IMR-90 (cell line): Measurements from ENCODE around the gene ETFB. TPM values are rescaled to one million over a fixed set of nuclear protein-coding genes. Genes with fewer than 3 reads are reported as not detected.

Source experiments
- ATAC-seq: fragments of 200-7000 bp; cut with Tn5 transposase; 2 replicates; pipeline ENCODE4 v1.9.1; 2020; ENCODE audit warnings: low read depth, mild to moderate bottlenecking, moderate library complexity
- BruUV-seq: library from RNA; stranded (reverse); fragments of 400-500 nt; replicated peaks from 2 replicates; lab custom pipeline; 2021; lab: Mats Ljungman, UMichigan
- CTCF ChIA-PET: fragments of 300-600 bp; formaldehyde crosslinking; extraction: SDS; loops from one replicate; lab custom pipeline; 2021; ENCODE audit warnings: antibody characterized with exemption; lab: Yijun Ruan, JAX
- POLR2A ChIA-PET: fragments of 300-600 bp; sonication (Branson Sonifier 250); formaldehyde crosslinking; loops from one replicate; lab custom pipeline; 2022; ENCODE audit warnings: antibody characterized with exemption; ENCODE audit not compliant: unreplicated experiment; lab: Charles Lee
- DNase-seq: peaks from one replicate; pipeline ENCODE4 v3.0.0; 2013
- H2AFZ ChIP-seq: replicated peaks from 2 replicates; pipeline ENCODE3; 2013; ENCODE audit warnings: low read length, mild to moderate bottlenecking; ENCODE audit not compliant: poor library complexity
- H2AK5ac ChIP-seq: 2 replicates; pipeline ENCODE4 v1.6.1; 2013; ENCODE audit warnings: low read depth, low read length, inconsistent platforms
- H2AK9ac ChIP-seq: replicated peaks from 2 replicates; pipeline ENCODE3; 2013; ENCODE audit warnings: mild to moderate bottlenecking, low read depth, low read length, moderate library complexity; ENCODE audit not compliant: poor library complexity
- H2BK120ac ChIP-seq: 2 replicates; pipeline ENCODE4 v1.6.1; 2013; ENCODE audit warnings: low read depth, low read length, inconsistent platforms
- H2BK15ac ChIP-seq: 3 replicates; pipeline ENCODE4 v1.6.1; 2013; ENCODE audit warnings: low read depth, low read length, inconsistent platforms
- H2BK20ac ChIP-seq: 2 replicates; pipeline ENCODE4 v1.6.1; 2013; ENCODE audit warnings: low read depth, mild to moderate bottlenecking, inconsistent platforms, low read length, moderate library complexity
- H2BK5ac ChIP-seq: 2 replicates; pipeline ENCODE4 v1.6.1; 2013; ENCODE audit warnings: mild to moderate bottlenecking, low read depth, low read length, inconsistent platforms; ENCODE audit not compliant: poor library complexity, severe bottlenecking
- H3K14ac ChIP-seq: replicated peaks from 2 replicates; pipeline ENCODE4 v1.6.1; 2013; ENCODE audit warnings: low read depth, low read length, inconsistent platforms
- H3K18ac ChIP-seq: 2 replicates; pipeline ENCODE4 v1.6.1; 2013; ENCODE audit warnings: low read depth, low read length, control low read depth
- H3K23ac ChIP-seq: 2 replicates; pipeline ENCODE4 v1.6.1; 2013; ENCODE audit warnings: low read depth, low read length, inconsistent platforms
- H3K27ac ChIP-seq: 2 replicates; pipeline ENCODE4 v1.5.1; 2013; ENCODE audit warnings: mild to moderate bottlenecking, control low read depth, low read length; ENCODE audit not compliant: insufficient read depth
- H3K27me3 ChIP-seq: 2 replicates; pipeline ENCODE4 v1.6.1; 2013; ENCODE audit warnings: low read length; ENCODE audit not compliant: control insufficient read depth, insufficient read depth
- H3K36me3 ChIP-seq: 2 replicates; pipeline ENCODE4 v1.6.1; 2013; ENCODE audit warnings: low read length, mixed read lengths; ENCODE audit not compliant: control insufficient read depth, insufficient read depth
- H3K4ac ChIP-seq: 2 replicates; pipeline ENCODE4 v1.6.1; 2013; ENCODE audit warnings: low read depth, low read length, inconsistent platforms
- H3K4me1 ChIP-seq: 2 replicates; pipeline ENCODE4 v1.6.1; 2013; ENCODE audit warnings: low read length, mixed read lengths; ENCODE audit not compliant: control insufficient read depth, insufficient read depth
- H3K4me2 ChIP-seq: 2 replicates; pipeline ENCODE4 v1.6.1; 2013; ENCODE audit warnings: low read depth, mild to moderate bottlenecking, control low read depth, low read length, moderate library complexity
- H3K4me3 ChIP-seq: 2 replicates; pipeline ENCODE4 v1.5.1; 2013; ENCODE audit warnings: low read depth, mild to moderate bottlenecking, control low read depth, low read length, moderate library complexity; ENCODE audit not compliant: insufficient read depth
- H3K56ac ChIP-seq: 2 replicates; pipeline ENCODE4 v1.6.1; 2013; ENCODE audit warnings: low read length, inconsistent platforms; ENCODE audit not compliant: insufficient read depth; ENCODE audit errors: extremely low read depth
- H3K79me1 ChIP-seq, 2 experiments: 2 replicates each; pipeline ENCODE4 v1.6.1; 2013; ENCODE audit warnings: low read length in 2 of 2, inconsistent platforms in 1 of 2, low read depth in 1 of 2
- H3K9ac ChIP-seq: 2 replicates; pipeline ENCODE4 v1.6.1; 2013; ENCODE audit warnings: low read depth, low read length, control low read depth
- H3K9me1 ChIP-seq: 2 replicates; pipeline ENCODE4 v1.6.1; 2013; ENCODE audit warnings: low read length, inconsistent platforms; ENCODE audit not compliant: insufficient read depth
- H3K9me3 ChIP-seq: 2 replicates; pipeline ENCODE4 v1.6.1; 2013; ENCODE audit warnings: low read length; ENCODE audit not compliant: control insufficient read depth, insufficient read depth
- H4K20me1 ChIP-seq: 2 replicates; pipeline ENCODE4 v1.6.1; 2013; ENCODE audit warnings: low read length, inconsistent platforms; ENCODE audit not compliant: insufficient read depth
- H4K5ac ChIP-seq: 2 replicates; pipeline ENCODE4 v1.6.1; 2013; ENCODE audit warnings: mild to moderate bottlenecking, low read depth, low read length, control low read depth
- H4K8ac ChIP-seq, 2 experiments: 2 replicates each; pipeline ENCODE4 v1.6.1; 2013; ENCODE audit warnings: low read depth in 2 of 2, low read length in 2 of 2, control low read depth in 1 of 2, inconsistent platforms in 1 of 2
- H4K91ac ChIP-seq: 2 replicates; pipeline ENCODE4 v1.6.1; 2013; ENCODE audit warnings: low read depth, low read length, inconsistent platforms; ENCODE audit not compliant: insufficient read depth
- MAZ ChIP-seq: IDR thresholded peaks from 2 replicates; pipeline ENCODE4 v1.6.1; 2012; ENCODE audit warnings: low read depth, mild to moderate bottlenecking, low read length, improper control_type of control experiment, moderate library complexity, borderline replicate concordance
- MXI1 ChIP-seq: IDR thresholded peaks from 2 replicates; pipeline ENCODE4 v1.6.1; 2012; ENCODE audit warnings: low read depth, mild to moderate bottlenecking, low read length, moderate library complexity, borderline replicate concordance
- RFX5 ChIP-seq: IDR thresholded peaks from 2 replicates; pipeline ENCODE4 v1.8.0; 2012; ENCODE audit warnings: low read depth, mild to moderate bottlenecking, low read length, moderate library complexity
- SMC3 ChIP-seq: fragments of 150-350 bp; IDR thresholded peaks from 2 replicates; pipeline ENCODE4 v1.6.1; 2016; ENCODE audit warnings: low read depth, mild to moderate bottlenecking, antibody characterized with exemption, low read length, moderate library complexity
- WGBS, 2 experiments: methylation state at CpG; one replicate each; pipeline versions ENCODE4 v1.1.5 to v1.1.7; 2013; ENCODE audit warnings: missing lambda C conversion rate in 2 of 2; ENCODE audit not compliant: insufficient read length in 1 of 2; ENCODE audit errors: extremely low coverage in 2 of 2; 5-methylcytosine and 5-hydroxymethylcytosine counted together
- dilution Hi-C: fragments of 300-500 bp; cut with HindIII; formaldehyde crosslinking; loops from one replicate; pipeline ENCODE4 v1.14.3; 2018; ENCODE audit warnings: low sequenced_read_pairs; ENCODE audit not compliant: unreplicated experiment
- in situ Hi-C: fragments of 300-500 bp; cut with MboI; formaldehyde crosslinking; loops from 3 replicates; pipeline ENCODE4 v1.14.3; 2019; ENCODE audit warnings: low sequenced_read_pairs, inconsistent platforms, mixed read lengths
- intact Hi-C: fragments of 100-400 bp; cut with micrococcal nuclease; formaldehyde crosslinking; loops from 2 replicates; pipeline ENCODE4 v1.10.0; 2022
- polyA plus RNA-seq, 3 experiments: library from polyadenylated mRNA; depleted of rRNA; stranded (reverse); fragments of >200 nt; gene quantifications; 2 replicates each; pipeline ENCODE4 v1.2.3, GENCODE V29; 2012; ENCODE audit warnings: low replicate concordance in 1 of 3
- total RNA-seq: library from RNA; depleted of rRNA; stranded (reverse); fragments of >200 nt; gene quantifications from 2 replicates; pipeline ENCODE4 v1.2.3, GENCODE V29; 2012

The ETFB gene
- total and polyA plus RNA-seq, 2 of the 4 experiments (the other 2 are of a cell fraction) = 141 to 166 TPM

- CTCF ChIA-PET = interaction anchor here (1.0 kb wide), 1 partner anchor 9 kb away, joined by 3 read pairs; no protein-coding TSS in a partner anchor
- peaks cover 9% of the 10 kb centered on the region for H3K9me1 ChIP-seq
- no peaks in the 10 kb centered on the region for H3K9me3 ChIP-seq
- peaks cover 7% of the 10 kb centered on the region for H3K4me1 ChIP-seq
- TF ChIP-seq RFX5 (no peak), MXI1 (no peak), MAZ (no peak), SMC3 (no peak)
- H3K36me3 ChIP-seq = no peaks in the 10 kb centered on the region
- H3K79me1 ChIP-seq = peaks cover 7 to 24% of the 10 kb centered on the region in 2 experiments; a peak in 3 of 4 replicates
- H2BK120ac ChIP-seq = no peak overlapping the region
- no peak overlapping the region for H3K18ac ChIP-seq
- dilution Hi-C loops = no loop called here
- 69% methylated on average over 2 of the region's 4 CpGs; no CpG with 5 or more reads in 1 of the 2 experiments for WGBS, 2 experiments
- no peak overlapping the region for H3K14ac ChIP-seq
- no peak overlapping the region for H2AK5ac ChIP-seq
- no peak overlapping the region for H3K4me2 ChIP-seq
- H2AFZ ChIP-seq = no peak overlapping the region
- BruUV-seq = no TSS peak
- no peak overlapping the region for H2BK20ac ChIP-seq
- POLR2A ChIA-PET = no interaction called here
- in situ Hi-C loops = no loop called here
- H4K91ac ChIP-seq = no peak overlapping the region
- no peak overlapping the region for H2BK15ac ChIP-seq
- no peak overlapping the region for H2BK5ac ChIP-seq
- no peak overlapping the region for H4K8ac ChIP-seq
- H3K27ac ChIP-seq = no peak overlapping the region
- H3K27me3 ChIP-seq = peaks cover 2% of the 10 kb centered on the region; the same call in 1 of the 2 replicates
- H4K5ac ChIP-seq = no peak overlapping the region
- no peak overlapping the region for H3K9ac ChIP-seq
- H3K56ac ChIP-seq = no peak overlapping the region
- no peak for ATAC-seq
- peak overlapping the region; percentile 28 for H2AK9ac ChIP-seq
- intact Hi-C loops = no loop called here
- no peak overlapping the region for H3K23ac ChIP-seq
- H3K4ac ChIP-seq = no peak overlapping the region
- DNase-seq = no peak
- H3K4me3 ChIP-seq = no peak overlapping the region
- no peaks in the 10 kb centered on the region for H4K20me1 ChIP-seq
Observed at GRCh38 chr19:51370230-51370629, 4.0 kb upstream of the ETFB start.
